ENCODE data around the gene LTBP1. TPM values are rescaled to one million over a fixed set of nuclear protein-coding genes. Genes with fewer than 3 reads are reported as not detected.

LTBP1 gene
- total and polyA plus RNA-seq, 2 of the 13 experiments (the other 11 are each of a cell fraction or from before 2014, with no cell fraction given): 0.12 to 0.22 TPM

DNA sequence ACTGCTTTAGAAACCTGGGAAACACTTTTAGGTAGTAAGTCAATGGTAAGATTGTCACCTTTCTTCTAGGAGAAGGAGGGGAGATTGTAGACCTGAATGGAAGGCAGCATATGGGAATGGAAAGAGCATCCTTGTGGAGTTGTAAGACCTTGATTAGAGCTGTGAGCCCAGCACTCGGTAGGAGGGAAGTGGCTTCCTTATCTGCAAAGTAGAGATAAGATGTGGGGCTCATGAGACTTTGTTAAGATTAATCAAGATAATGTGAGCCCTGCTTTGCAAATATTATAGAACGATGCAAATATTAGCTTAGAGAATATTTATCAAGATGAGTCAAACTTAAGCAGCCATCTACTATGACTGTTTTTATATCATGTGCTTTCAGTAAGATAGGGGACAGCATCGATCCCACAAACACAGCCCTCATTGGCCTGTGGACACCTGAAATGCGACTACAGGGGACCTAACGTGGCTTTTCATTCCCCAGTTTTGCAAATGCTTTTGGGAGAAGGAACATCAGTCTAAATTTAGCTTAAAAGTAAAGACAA, 243.7 kb downstream of the LTBP1 start:
- FAIRE-seq (no peak), ATAC-seq (no peak), DNase-seq (ENCODE audit: low spot score) (no peak)
- Histone ChIP-seq H3K4me1 (ENCODE audit: insufficient read depth, low read length) (no peaks in the 10 kb centered on the region), H3K4me2 (ENCODE audit: low read depth, low read length) (no peak overlapping the region), H4K20me1 (ENCODE audit: insufficient read depth, low read length) (no peaks in the 10 kb centered on the region), H3K4me3 (replicated peaks in 1 of 3; ENCODE audit: insufficient read depth in 1 of 3, low read depth in 2 of 3, low read length in 3 of 3) (no peak overlapping the region), H3K9me3 (ENCODE audit: low read length) (no peaks in the 10 kb centered on the region), H3K79me2 (ENCODE audit: insufficient read depth, low read length) (no peaks in the 10 kb centered on the region), H3K9ac (ENCODE audit: insufficient read depth, low read depth, low read length) (no peak overlapping the region), H3K36me3 (replicated peaks in 1 of 2; ENCODE audit: control insufficient read depth in 1 of 2, insufficient read depth in 2 of 2, low read length in 2 of 2) (no peaks in the 10 kb centered on the region), H3K27me3 (ENCODE audit: control insufficient read depth in 1 of 2, insufficient read depth in 2 of 2, low read length in 2 of 2) (no peaks in the 10 kb centered on the region; a peak in 1 of 5 replicates), H2AFZ (ENCODE audit: low read length) (no peak overlapping the region), H3K27ac (ENCODE audit: extremely low read length, insufficient read depth, low read length) (no peak overlapping the region)
- in situ Hi-C loops (cut with HindIII; ENCODE audit: extremely low pct_ligation_motif_present, low pct_unique_long_range_greater_than_20kb) (no loop called here), intact Hi-C loops (cut with micrococcal nuclease; ENCODE audit: unreplicated experiment) (no loop called here)
- ChIA-PET CTCF (ENCODE audit: low intra/inter-chr PET ratio, low total read pairs) (no interaction called here), POLR2A (no interaction called here)
- TF ChIP-seq, protein P1, sequence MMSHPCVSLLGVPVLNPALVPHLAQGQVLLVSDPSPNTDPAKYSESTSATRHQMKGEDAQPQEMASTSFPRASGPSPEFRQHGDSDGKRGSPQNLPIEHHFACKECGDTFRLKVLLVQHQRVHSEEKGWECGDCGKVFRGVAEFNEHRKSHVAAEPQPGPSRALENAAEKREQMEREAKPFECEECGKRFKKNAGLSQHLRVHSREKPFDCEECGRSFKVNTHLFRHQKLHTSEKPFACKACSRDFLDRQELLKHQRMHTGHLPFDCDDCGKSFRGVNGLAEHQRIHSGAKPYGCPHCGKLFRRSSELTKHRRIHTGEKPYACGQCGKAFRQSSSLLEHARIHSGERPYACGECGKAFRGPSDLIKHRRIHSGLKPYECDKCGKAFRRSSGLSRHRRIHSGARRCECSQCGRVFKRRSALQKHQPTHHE (CRISPR knock-in tag; IDR thresholded peaks at IDR 0.05; ENCODE audit: borderline replicate concordance): no peak
- TF ChIP-seq ZZZ3 (CRISPR knock-in tag; IDR thresholded peaks at IDR 0.05; ENCODE audit: borderline replicate concordance) (no peak), ZNF543 (CRISPR knock-in tag; IDR thresholded peaks at IDR 0.05) (no peak), PAX8 (CRISPR knock-in tag; IDR thresholded peaks at IDR 0.05; ENCODE audit: borderline replicate concordance) (no peak), CEBPG (CRISPR knock-in tag; IDR thresholded peaks at IDR 0.05) (no peak), ZNF7 (CRISPR knock-in tag; IDR thresholded peaks at IDR 0.05) (no peak), ZNF20 (CRISPR knock-in tag; IDR thresholded peaks at IDR 0.05) (no peak), ZNF274 (CRISPR knock-in tag; IDR thresholded peaks at IDR 0.05) (no peak), HOXD1 (CRISPR knock-in tag; IDR thresholded peaks at IDR 0.05) (no peak)
- TF ChIP-seq, protein P2, sequence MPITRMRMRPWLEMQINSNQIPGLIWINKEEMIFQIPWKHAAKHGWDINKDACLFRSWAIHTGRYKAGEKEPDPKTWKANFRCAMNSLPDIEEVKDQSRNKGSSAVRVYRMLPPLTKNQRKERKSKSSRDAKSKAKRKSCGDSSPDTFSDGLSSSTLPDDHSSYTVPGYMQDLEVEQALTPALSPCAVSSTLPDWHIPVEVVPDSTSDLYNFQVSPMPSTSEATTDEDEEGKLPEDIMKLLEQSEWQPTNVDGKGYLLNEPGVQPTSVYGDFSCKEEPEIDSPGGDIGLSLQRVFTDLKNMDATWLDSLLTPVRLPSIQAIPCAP (CRISPR knock-in tag; IDR thresholded peaks at IDR 0.05; ENCODE audit: low read depth): no peak
- no TSS peak for BruUV-seq (replicated peaks)
- WGBS (ENCODE audit: low lambda C conversion rate): 17% methylated on average over 5 of the region's 5 CpGs

Data from HepG2 (cell line).